Neural progenitor cell (in vitro differentiated cells): ENCODE data around the gene JAG2. TPM values are rescaled to one million over a fixed set of nuclear protein-coding genes. Genes with fewer than 3 reads are reported as not detected.

Source experiments
- DNase-seq: peaks from one replicate; pipeline ENCODE4 v3.0.0-alpha.2; 2016; ENCODE audit warnings: low spot score
- H2AFZ ChIP-seq: fragments of 200-600 bp; sonication (generic); replicated peaks from 2 replicates; pipeline ENCODE4 v1.6.1; 2016; ENCODE audit warnings: antibody characterized with exemption
- H3F3A ChIP-seq: fragments of 200-600 bp; sonication (generic); 2 replicates; pipeline ENCODE4 v1.6.1; 2016; ENCODE audit warnings: antibody characterized with exemption, low read depth
- H3K27ac ChIP-seq: fragments of 200-600 bp; sonication (generic); 2 replicates; pipeline ENCODE4 v1.5.1; 2016; ENCODE audit warnings: mild to moderate bottlenecking
- H3K27me3 ChIP-seq: fragments of 200-600 bp; sonication (generic); 2 replicates; pipeline ENCODE4 v1.6.1; 2016; ENCODE audit warnings: mild to moderate bottlenecking, moderate library complexity
- H3K36me3 ChIP-seq: fragments of 200-600 bp; sonication (generic); 2 replicates; pipeline ENCODE4 v1.5.1; 2016
- H3K4me1 ChIP-seq: fragments of 200-600 bp; sonication (generic); 2 replicates; pipeline ENCODE4 v1.6.1; 2016; ENCODE audit warnings: mixed run types
- H3K4me2 ChIP-seq: fragments of 200-600 bp; sonication (generic); 2 replicates; pipeline ENCODE4 v1.6.1; 2016
- H3K4me3 ChIP-seq: fragments of 200-600 bp; sonication (generic); 2 replicates; pipeline ENCODE4 v1.5.1; 2016
- H3K79me2 ChIP-seq: fragments of 200-600 bp; sonication (generic); 2 replicates; pipeline ENCODE4 v1.6.1; 2016; ENCODE audit warnings: low read depth
- H3K9ac ChIP-seq: fragments of 200-600 bp; sonication (generic); 2 replicates; pipeline ENCODE4 v1.6.1; 2016
- H3K9me3 ChIP-seq: fragments of 200-600 bp; sonication (generic); 2 replicates; pipeline ENCODE4 v1.5.1; 2016; ENCODE audit warnings: low read depth
- H4K20me1 ChIP-seq: fragments of 200-600 bp; sonication (generic); 2 replicates; pipeline ENCODE4 v1.6.1; 2016; ENCODE audit warnings: low read depth
- H3K27ac Mint-ChIP-seq: 3 replicates; pipeline ENCODE4 v1.8.0; 2021; ENCODE audit warnings: mixed read lengths
- H3K27me3 Mint-ChIP-seq: 2 replicates; pipeline ENCODE4 v1.8.0; 2022; ENCODE audit warnings: low read depth, mild to moderate bottlenecking, inconsistent platforms, moderate library complexity, mixed read lengths; ENCODE audit not compliant: insufficient read depth
- H3K36me3 Mint-ChIP-seq: 3 replicates; pipeline ENCODE4 v1.8.0; 2021; ENCODE audit warnings: mixed read lengths
- H3K4me1 Mint-ChIP-seq: 3 replicates; pipeline ENCODE4 v1.8.0; 2021; ENCODE audit warnings: mixed read lengths
- H3K4me3 Mint-ChIP-seq: 3 replicates; pipeline ENCODE4 v1.8.0; 2021; ENCODE audit warnings: mild to moderate bottlenecking, moderate library complexity, mixed read lengths
- H3K9me3 Mint-ChIP-seq: 3 replicates; pipeline ENCODE4 v1.8.0; 2020; ENCODE audit warnings: mixed read lengths
- CTCF ChIP-seq: fragments of 200-600 bp; sonication (generic); IDR thresholded peaks from 2 replicates; pipeline ENCODE4 v1.5.1; 2017; ENCODE audit warnings: antibody characterized with exemption, mild to moderate bottlenecking
- EZH2 ChIP-seq: fragments of 200-600 bp; sonication (generic); IDR thresholded peaks from 2 replicates; pipeline ENCODE4 v1.6.1; 2017; ENCODE audit warnings: antibody characterized with exemption, mild to moderate bottlenecking, moderate library complexity
- EZH2phosphoT487 ChIP-seq: fragments of 200-600 bp; sonication (generic); IDR thresholded peaks from 2 replicates; pipeline ENCODE4 v1.6.1; 2017; ENCODE audit warnings: antibody characterized with exemption
- total RNA-seq: library from RNA; depleted of rRNA; stranded (reverse); fragments of >200 nt; gene quantifications from 2 replicates; pipeline ENCODE4 v1.2.3, GENCODE V29; 2015; ENCODE audit warnings: low replicate concordance

The JAG2 gene
- total RNA-seq, 1 donor from 2014 or later, result 2.1 TPM

GRCh38 chr14:105165134-105165704 lies 3.4 kb downstream of the JAG2 start:
- H3F3A ChIP-seq, result peaks cover 12% of the 10 kb centered on the region
- TF ChIP-seq CTCF, result no peak
- no peak for TF ChIP-seq EZH2
- no peak for TF ChIP-seq EZH2phosphoT487
- Mint-ChIP-seq H3K9me3 (no peaks in the 10 kb centered on the region), H3K27ac (no peak overlapping the region), H3K36me3 (no peaks in the 10 kb centered on the region), H3K4me1 (peaks cover 5% of the 10 kb centered on the region), H3K27me3 (peaks cover 11% of the 10 kb centered on the region), H3K4me3 (no peak overlapping the region)
- no peak for DNase-seq
- no peaks in the 10 kb centered on the region for H3K36me3 ChIP-seq
- no peak overlapping the region for H3K27ac ChIP-seq
- H3K79me2 ChIP-seq, result no peaks in the 10 kb centered on the region
- no peak overlapping the region for H3K4me3 ChIP-seq
- H4K20me1 ChIP-seq, result peaks cover 25% of the 10 kb centered on the region
- H3K9me3 ChIP-seq, result no peaks in the 10 kb centered on the region
- H3K4me1 ChIP-seq, result peaks cover 6% of the 10 kb centered on the region
- no peak overlapping the region for H3K4me2 ChIP-seq
- no peak overlapping the region for H3K9ac ChIP-seq
- H2AFZ ChIP-seq, result no peak overlapping the region
- H3K27me3 ChIP-seq, result peaks cover 39% of the 10 kb centered on the region

- Histone ChIP-seq H3K9ac (no peak overlapping the region), H2AFZ (no peak overlapping the region), H3K4me3 (no peak overlapping the region), H4K20me1 (peaks cover 11% of the 10 kb centered on the region), H3K79me2 (no peaks in the 10 kb centered on the region), H3K4me2 (no peak overlapping the region), H3K9me3 (no peaks in the 10 kb centered on the region), H3F3A (peaks cover 7% of the 10 kb centered on the region), H3K27me3 (peaks cover 24% of the 10 kb centered on the region), H3K36me3 (no peaks in the 10 kb centered on the region), H3K4me1 (peaks cover 6% of the 10 kb centered on the region), H3K27ac (no peak overlapping the region)
- DNase-seq, result no peak
- H3K36me3 Mint-ChIP-seq, result no peaks in the 10 kb centered on the region
- no peaks in the 10 kb centered on the region for H3K9me3 Mint-ChIP-seq
- H3K4me3 Mint-ChIP-seq, result no peak overlapping the region
- no peak for TF ChIP-seq EZH2phosphoT487
- no peak for TF ChIP-seq EZH2
- no peak for TF ChIP-seq CTCF
- H3K27me3 Mint-ChIP-seq, result peaks cover 5% of the 10 kb centered on the region
- no peaks in the 10 kb centered on the region for H3K4me1 Mint-ChIP-seq
- no peak overlapping the region for H3K27ac Mint-ChIP-seq
These were observed 5.4 kb downstream of the JAG2 start for GRCh38 chr14:105163040-105163742.

GRCh38 chr14:105162669-105162979 lies 6.0 kb downstream of the JAG2 start:
- Histone ChIP-seq H3K9me3 (no peaks in the 10 kb centered on the region), H3K4me2 (no peak overlapping the region), H3K79me2 (no peaks in the 10 kb centered on the region), H3K4me3 (no peak overlapping the region), H3K27ac (no peak overlapping the region), H3K36me3 (no peaks in the 10 kb centered on the region), H3K9ac (no peak overlapping the region), H2AFZ (no peak overlapping the region), H3F3A (peaks cover 7% of the 10 kb centered on the region), H3K4me1 (peaks cover 6% of the 10 kb centered on the region), H3K27me3 (peaks cover 19% of the 10 kb centered on the region), H4K20me1 (peaks cover 11% of the 10 kb centered on the region)
- TF ChIP-seq CTCF (no peak), EZH2phosphoT487 (no peak)
- no peak overlapping the region for H3K4me3 Mint-ChIP-seq
- DNase-seq, result no peak
- no peaks in the 10 kb centered on the region for H3K4me1 Mint-ChIP-seq
- peaks cover 5% of the 10 kb centered on the region for H3K27me3 Mint-ChIP-seq
- H3K9me3 Mint-ChIP-seq, result no peaks in the 10 kb centered on the region
- H3K36me3 Mint-ChIP-seq, result no peaks in the 10 kb centered on the region
- H3K27ac Mint-ChIP-seq, result no peak overlapping the region
